K562 (cell line): Measurements from ENCODE around the gene COL13A1. TPM values are rescaled to one million over a fixed set of nuclear protein-coding genes. Genes with fewer than 3 reads are reported as not detected.

Experiments
- ATAC-seq: fragments of 200-7000 bp; cut with Tn5 transposase; 3 replicates; pipeline ENCODE4 v1.9.1; 2020; ENCODE audit warnings: moderate library complexity
- BruUV-seq: library from RNA; stranded (reverse); fragments of 400-500 nt; replicated peaks from 2 replicates; lab custom pipeline; 2021; lab: Mats Ljungman, UMichigan
- CTCF ChIA-PET: fragments of 300-600 bp; formaldehyde crosslinking; extraction: SDS; loops from one replicate; lab custom pipeline; 2021; ENCODE audit warnings: low intra/inter-chr PET ratio; lab: Yijun Ruan, JAX
- POLR2A ChIA-PET: fragments of 300-600, 350-650 bp; sonication (Branson Sonifier 250); formaldehyde crosslinking; extraction: SDS; loops from one replicate; lab custom pipeline; 2021; ENCODE audit warnings: antibody characterized with exemption, inconsistent platforms; lab: Yijun Ruan, JAX
- DNase-seq, 4 experiments: peaks; one replicate each; pipeline versions ENCODE4 v3.0.0 to v3.0.0-alpha.2; 2011 to 2018; ENCODE audit warnings: low spot score in 3 of 4, mixed read lengths in 3 of 4; ENCODE audit errors: extremely low read depth in 1 of 4
- FAIRE-seq: peaks from 2 replicates; lab custom pipeline; 2011; peaks lifted over from hg19 to GRCh38; lab: Jason Lieb, UNC
- H2AFZ ChIP-seq: 2 replicates; pipeline ENCODE4 v1.6.0; 2011; ENCODE audit warnings: low read depth, low read length, control low read depth, inconsistent platforms
- H3K27ac ChIP-seq: fragments of 200-600 bp; 3 replicates; pipeline ENCODE4 v1.8.0; 2011; ENCODE audit warnings: low read depth, mild to moderate bottlenecking, control low read depth, inconsistent platforms, low read length, moderate library complexity, mixed read lengths; ENCODE audit errors: extremely low read depth
- H3K27me3 ChIP-seq, 2 experiments: fragments of 300-600 bp in 1 of 2; 2 replicates in 1 of 2; 3 replicates in 1 of 2; pipeline versions ENCODE4 v1.6.0 to v1.8.0; 2011; ENCODE audit warnings: inconsistent platforms in 2 of 2, low read length in 2 of 2, mild to moderate bottlenecking in 1 of 2, mixed read lengths in 1 of 2, moderate library complexity in 1 of 2; ENCODE audit not compliant: control insufficient read depth in 2 of 2, insufficient read depth in 2 of 2
- H3K36me3 ChIP-seq: fragments of 300-600 bp; 3 replicates; pipeline ENCODE4 v1.8.0; 2011; ENCODE audit warnings: mild to moderate bottlenecking, low read length, inconsistent platforms; ENCODE audit not compliant: control insufficient read depth, insufficient read depth
- H3K4me1 ChIP-seq, 2 experiments: fragments of 200-600 bp in 1 of 2; replicated peaks in 1 of 2; 2 replicates in 1 of 2; 3 replicates in 1 of 2; pipeline versions ENCODE4 v1.5.1 to v1.8.0; 2011; ENCODE audit warnings: inconsistent platforms in 2 of 2, low read length in 2 of 2, mild to moderate bottlenecking in 1 of 2, mixed read lengths in 1 of 2, moderate library complexity in 1 of 2; ENCODE audit not compliant: control insufficient read depth in 2 of 2, insufficient read depth in 2 of 2
- H3K4me2 ChIP-seq: 2 replicates; pipeline ENCODE4 v1.6.1; 2011; ENCODE audit warnings: low read length, control low read depth, inconsistent platforms, mixed read lengths; ENCODE audit not compliant: insufficient read depth
- H3K4me3 ChIP-seq: fragments of 200-600 bp; sonication (generic), shearing (Covaris generic); 2 replicates; pipeline ENCODE4 v1.5.1; 2016; ENCODE audit warnings: control low read depth, inconsistent platforms
- H3K79me2 ChIP-seq: fragments of 200-600 bp; 3 replicates; pipeline ENCODE4 v1.8.0; 2011; ENCODE audit warnings: low read length, inconsistent platforms; ENCODE audit not compliant: control insufficient read depth, insufficient read depth
- H3K9ac ChIP-seq, 2 experiments: 2 replicates each; pipeline versions ENCODE4 v1.6.0 to v1.6.1; 2011; ENCODE audit warnings: low read depth in 2 of 2, low read length in 2 of 2, control low read depth in 1 of 2, inconsistent platforms in 1 of 2, mild to moderate bottlenecking in 1 of 2, mixed read lengths in 1 of 2; ENCODE audit not compliant: insufficient read depth in 1 of 2
- H3K9me1 ChIP-seq: one replicate; pipeline ENCODE4 v1.6.0; 2011; ENCODE audit warnings: inconsistent platforms, mild to moderate bottlenecking, low read length, moderate library complexity; ENCODE audit not compliant: control insufficient read depth, insufficient read depth
- H3K9me3 ChIP-seq: replicated peaks from 2 replicates; pipeline ENCODE4 v1.5.1; 2011; ENCODE audit warnings: low read depth, low read length, inconsistent platforms; ENCODE audit not compliant: control insufficient read depth, insufficient read depth
- H4K20me1 ChIP-seq: replicated peaks from 2 replicates; pipeline ENCODE4 v1.6.1; 2011; ENCODE audit warnings: low read length, inconsistent platforms, mixed read lengths; ENCODE audit not compliant: control insufficient read depth, insufficient read depth
- ARID4B ChIP-seq: sonication (generic); formaldehyde crosslinking; IDR thresholded peaks from 2 replicates; pipeline ENCODE4 v1.8.0; 2022; ENCODE audit warnings: mild to moderate bottlenecking, missing genetic modification reagents
- ESRRB ChIP-seq: fragments of 250-450 bp; sonication (Bioruptor Pico); IDR thresholded peaks from 2 replicates; pipeline ENCODE4 v1.5.0; 2020; ENCODE audit warnings: mild to moderate bottlenecking, moderate library complexity, borderline replicate concordance
- JUNB ChIP-seq: fragments of 450-650 bp; formaldehyde crosslinking; conservative IDR thresholded peaks from 2 replicates; pipeline ENCODE4 v1.4.0; 2020; ENCODE audit warnings: mild to moderate bottlenecking
- LARP7 ChIP-seq: fragments of 450-650 bp; IDR thresholded peaks from 2 replicates; pipeline ENCODE4 v1.6.1; 2016
- NFIX ChIP-seq: fragments of 250-450 bp; sonication (Bioruptor Pico); IDR thresholded peaks from 2 replicates; pipeline ENCODE4 v1.4.0; 2020; ENCODE audit warnings: low read depth, mild to moderate bottlenecking, moderate library complexity
- PML ChIP-seq: IDR thresholded peaks from 2 replicates; pipeline ENCODE4 v1.6.1; 2012; ENCODE audit warnings: low read length, inconsistent platforms
- SIN3B ChIP-seq: fragments of 450-650 bp; IDR thresholded peaks from 2 replicates; pipeline ENCODE4 v1.6.1; 2017; ENCODE audit warnings: low read depth, mild to moderate bottlenecking, moderate library complexity
- TBP ChIP-seq: optimal IDR thresholded peaks from 2 replicates; pipeline ENCODE3; 2011; ENCODE audit warnings: low read depth, low read length, improper control_type of control experiment
- YBX1 ChIP-seq: fragments of 450-650 bp; IDR thresholded peaks from 2 replicates; pipeline ENCODE4 v1.7.1; 2016; ENCODE audit warnings: mild to moderate bottlenecking
- ZFX ChIP-seq: sonication (generic); formaldehyde crosslinking; IDR thresholded peaks from 2 replicates; pipeline ENCODE4 v1.8.0; 2022; ENCODE audit warnings: mild to moderate bottlenecking, missing genetic modification reagents, moderate library complexity
- ZKSCAN1 ChIP-seq: fragments of 150-350 bp; IDR thresholded peaks from 2 replicates; pipeline ENCODE4 v1.6.1; 2016; ENCODE audit warnings: low read depth, low read length
- ZNF165 ChIP-seq: fragments of 250-450 bp; sonication (Bioruptor Pico); IDR thresholded peaks from 2 replicates; pipeline ENCODE4 v1.4.0; 2020; ENCODE audit warnings: borderline replicate concordance
- WGBS: fragments of 100-300 bp; shearing (Covaris generic); methylation state at CpG from one replicate; pipeline ENCODE4 v1.1.6; 2016; ENCODE audit warnings: low coverage, mixed read lengths; ENCODE audit not compliant: insufficient coverage; ENCODE audit errors: missing lambda C conversion rate; 5-methylcytosine and 5-hydroxymethylcytosine counted together
- in situ Hi-C: fragments of 300-500 bp; cut with MboI; formaldehyde crosslinking; loops from 4 replicates; pipeline ENCODE4 v1.15.0; 2018; ENCODE audit warnings: inconsistent platforms, mixed read lengths
- intact Hi-C: fragments of 100-400 bp; cut with micrococcal nuclease; formaldehyde crosslinking; loops from 2 replicates; pipeline ENCODE4 v1.14.2; 2022
- polyA plus RNA-seq, 8 experiments: library from polyadenylated mRNA; depleted of rRNA in 4 of 8; stranded (reverse) in 5 of 8; unstranded in 3 of 8; fragments of >200 nt; fragmentation: Nextera tagmentation in 2 of 8; fragmentation: Illumina TruSeq in 1 of 8; extraction: Ambion mirVana in 2 of 8; extraction: Trizol in 1 of 8; gene quantifications; 2 replicates each; pipeline versions ENCODE4 v1.2.1 to v1.2.3, GENCODE V29; 2011 to 2014; ENCODE audit warnings: inconsistent platforms in 1 of 8, missing spikeins in 1 of 8
- total RNA-seq, 7 experiments: library from RNA; depleted of rRNA in 6 of 7; stranded (reverse); fragments of >200 nt in 6 of 7; fragmentation: Illumina TruSeq in 2 of 7; extraction: Trizol in 2 of 7; gene quantifications; 2 replicates each; pipeline versions ENCODE4 v1.2.1 to v1.2.3, GENCODE V29; 2011 to 2021; ENCODE audit warnings: low replicate concordance in 1 of 7

COL13A1 gene
- total and polyA plus RNA-seq, 9 of the 15 experiments (the other 6 are each of a cell fraction or from before 2014, with no cell fraction given) = not detected

GRCh38 chr10:69949770-69950169, 148.1 kb downstream of the COL13A1 start:
- ChIA-PET CTCF (no interaction called here), POLR2A (interaction anchor here (0.6 to 1.0 kb wide), 2 partner anchors 19 to 163 kb away, joined by 3 read pairs; no protein-coding TSS in a partner anchor)
- no peaks in the 10 kb centered on the region for H3K4me1 ChIP-seq
- H3K4me3 ChIP-seq = no peak overlapping the region
- H3K4me2 ChIP-seq = no peak overlapping the region
- no peak overlapping the region for H3K27ac ChIP-seq
- H3K27me3 ChIP-seq = peaks cover 18 to 46% of the 10 kb centered on the region in 2 experiments
- FAIRE-seq (peak; percentile 19), DNase-seq (no peak), ATAC-seq (no peak)
- BruUV-seq = no TSS peak
- H3K9ac ChIP-seq = no peak overlapping the region
- no peak overlapping the region for H2AFZ ChIP-seq
- 0% methylated on average over 7 of the region's 8 CpGs for WGBS
- H3K36me3 ChIP-seq = no peaks in the 10 kb centered on the region
- intact Hi-C loops (no loop called here), in situ Hi-C loops (no loop called here)
- H3K9me1 ChIP-seq = no peaks in the 10 kb centered on the region
- H3K9me3 ChIP-seq = no peaks in the 10 kb centered on the region
- no peaks in the 10 kb centered on the region for H3K79me2 ChIP-seq
- H4K20me1 ChIP-seq = 0 out of 2 replicates have a peak, but pooled peaks cover 3% of the 10 kb centered on the region
- TF ChIP-seq YBX1 = no peak
- TF ChIP-seq PML = no peak
- TF ChIP-seq LARP7 = no peak
- no peak for TF ChIP-seq TBP
- TF ChIP-seq SIN3B = no peak
- TF ChIP-seq NFIX (CRISPR knock-in tag) = no peak
- no peak for TF ChIP-seq ZNF165 (CRISPR knock-in tag)
- no peak for TF ChIP-seq ESRRB (CRISPR knock-in tag)
- TF ChIP-seq ZFX (CRISPR knock-in tag) = no peak
- no peak for TF ChIP-seq ZKSCAN1
- TF ChIP-seq JUNB (CRISPR knock-in tag) = no peak
- no peak for TF ChIP-seq ARID4B (CRISPR knock-in tag)
